ENCODE results near the gene ANKRD39. TPM values are rescaled to one million over a fixed set of nuclear protein-coding genes. Genes with fewer than 3 reads are reported as not detected.

Gene ANKRD39
- total RNA-seq, 1 experiment from 2014 or later = 29.4 TPM

DNA sequence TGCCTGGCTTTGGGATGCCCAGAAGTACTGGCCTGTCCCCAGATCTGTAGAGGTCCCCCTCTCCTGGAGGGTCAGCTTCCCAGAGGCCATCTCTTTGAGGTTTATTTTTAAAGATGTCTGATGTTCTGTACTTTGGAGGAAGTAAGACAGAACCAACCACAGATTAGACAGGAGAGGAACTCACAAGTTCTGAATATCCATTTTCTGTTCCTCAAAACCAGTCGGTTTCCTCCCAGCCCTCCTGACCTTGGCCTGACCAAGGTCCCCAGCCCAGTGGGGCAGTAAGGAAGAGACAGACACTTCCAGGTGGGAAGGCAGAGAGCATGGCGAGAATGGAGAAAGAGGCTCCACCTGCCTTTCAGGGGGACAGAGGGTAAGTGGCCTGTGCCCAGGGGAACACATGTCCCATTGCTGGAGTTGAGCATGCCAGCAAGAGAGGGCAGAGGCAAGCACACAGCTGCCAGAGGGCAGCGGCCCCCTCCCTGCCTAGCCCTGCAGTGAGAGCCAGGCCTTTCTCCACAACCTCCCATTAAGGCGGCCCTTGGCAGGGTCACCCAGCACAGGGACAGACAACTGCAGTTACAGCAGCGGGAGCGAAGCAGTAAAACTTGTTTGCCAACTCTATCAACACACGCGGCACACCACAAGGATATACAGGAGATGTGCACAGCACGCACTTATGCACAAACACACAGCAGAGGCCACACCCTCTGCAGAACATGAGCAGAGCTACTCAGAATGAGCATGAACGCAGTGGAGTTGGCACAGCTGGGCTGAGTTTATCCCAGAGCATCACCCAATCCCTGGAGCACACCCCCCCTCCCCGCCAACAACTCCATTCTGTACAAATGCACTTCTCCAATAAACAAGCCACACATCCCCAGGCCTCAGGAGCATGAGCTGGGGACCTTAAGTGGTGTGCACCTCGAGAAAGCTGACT, 30.5 kb upstream of the ANKRD39 start:
- intact Hi-C loops (cut with micrococcal nuclease) = no loop called here
- Histone ChIP-seq H3K27me3 (ENCODE audit: low read length) (no peaks in the 10 kb centered on the region), H3K4me2 (ENCODE audit: low read length) (peak overlapping the region; percentile 81), H3K9me2 (replicated peaks; ENCODE audit: low read length) (no peaks in the 10 kb centered on the region), H3K4me1 (ENCODE audit: insufficient read depth, low read length) (peaks cover 65% of the 10 kb centered on the region), H3K9ac (ENCODE audit: low read length) (peak overlapping the region; percentile 67), H3K79me2 (ENCODE audit: low read length) (no peaks in the 10 kb centered on the region), H4K20me1 (ENCODE audit: low read length) (no peaks in the 10 kb centered on the region), H2AFZ (ENCODE audit: low read length) (peak overlapping the region; percentile 78), H3K4me3 (ENCODE audit: low read length) (peak overlapping the region; percentile 31; the same call in 1 of the 2 replicates), H3K9me3 (ENCODE audit: low read length) (no peaks in the 10 kb centered on the region), H3K27ac (ENCODE audit: low read length) (peak overlapping the region; percentile 94), H3K36me3 (ENCODE audit: low read depth, low read length) (no peaks in the 10 kb centered on the region), H3F3A (ENCODE audit: low read length, unreplicated experiment) (no peaks in the 10 kb centered on the region)
- peak; percentile 95 for DNase-seq
- no TSS peak for BruUV-seq (replicated peaks)
- ChIA-PET CTCF (no interaction called here), POLR2A (ENCODE audit: unreplicated experiment) (interaction anchor here (0.6 kb wide), 2 partner anchors 11 to 15 kb away, joined by 3 read pairs; no protein-coding TSS in a partner anchor)
- TF ChIP-seq EZH2 (IDR thresholded peaks at IDR 0.05; ENCODE audit: low read length, unreplicated experiment) = no peak
- TF ChIP-seq CTCF (conservative IDR thresholded peaks at IDR 0.05; ENCODE audit: low read depth, low read length) = no peak
- no peak for TF ChIP-seq EZH2phosphoT487 (IDR thresholded peaks at IDR 0.05; ENCODE audit: borderline replicate concordance, low read length)
- ATAC-seq = peak; percentile 67

DNA sequence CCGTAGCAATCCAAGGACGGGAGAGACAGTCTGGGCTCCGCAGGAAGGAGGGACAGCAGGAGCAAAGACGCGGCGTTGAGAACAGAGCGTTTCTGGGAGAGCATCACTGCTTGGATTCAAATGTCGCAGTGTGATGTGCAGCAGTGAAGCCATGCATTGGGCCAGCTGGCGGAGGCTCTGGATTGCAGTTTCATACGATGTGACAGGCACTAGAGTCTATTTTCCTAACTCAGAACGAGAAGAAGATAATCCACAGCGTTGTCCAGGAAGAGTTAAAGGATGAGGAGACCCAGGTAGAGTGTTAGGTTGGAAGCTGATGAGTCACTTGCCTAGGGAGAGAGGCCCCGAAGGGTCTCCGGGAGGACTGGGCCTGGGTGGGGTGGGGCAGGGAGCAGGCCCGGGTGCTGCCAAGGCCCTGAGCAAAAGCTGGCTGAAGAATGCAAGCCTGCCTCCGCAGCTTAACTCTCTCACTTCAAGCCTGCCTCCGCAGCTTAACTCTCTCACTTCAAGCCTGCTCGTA, 29.7 kb upstream of the ANKRD39 start:
- Histone ChIP-seq H3K4me3 (ENCODE audit: low read length) (peak overlapping the region; percentile 31; the same call in 1 of the 2 replicates), H3K9ac (ENCODE audit: low read length) (peak overlapping the region; percentile 67), H3K4me1 (ENCODE audit: insufficient read depth, low read length) (peaks cover 66% of the 10 kb centered on the region), H3K9me2 (replicated peaks; ENCODE audit: low read length) (no peaks in the 10 kb centered on the region), H3K9me3 (ENCODE audit: low read length) (no peaks in the 10 kb centered on the region), H3F3A (ENCODE audit: low read length, unreplicated experiment) (no peaks in the 10 kb centered on the region), H2AFZ (ENCODE audit: low read length) (peak overlapping the region; percentile 78; the same call in 1 of the 2 replicates), H3K27me3 (ENCODE audit: low read length) (no peaks in the 10 kb centered on the region), H4K20me1 (ENCODE audit: low read length) (no peaks in the 10 kb centered on the region), H3K79me2 (ENCODE audit: low read length) (no peaks in the 10 kb centered on the region), H3K4me2 (ENCODE audit: low read length) (peak overlapping the region; percentile 81), H3K36me3 (ENCODE audit: low read depth, low read length) (no peaks in the 10 kb centered on the region), H3K27ac (ENCODE audit: low read length) (peak overlapping the region; percentile 94)
- ChIA-PET CTCF (no interaction called here), POLR2A (ENCODE audit: unreplicated experiment) (no interaction called here)
- ATAC-seq (no peak), DNase-seq (peak; percentile 20)
- BruUV-seq (replicated peaks) = no TSS peak
- intact Hi-C loops (cut with micrococcal nuclease) = no loop called here
- no peak for TF ChIP-seq EZH2phosphoT487 (IDR thresholded peaks at IDR 0.05; ENCODE audit: borderline replicate concordance, low read length)

GRCh38 chr2:96885432-96886347, 27.9 kb upstream of the ANKRD39 start:
- Histone ChIP-seq H3K4me2 (ENCODE audit: low read length) (peak overlapping the region; percentile 50; the same call in 1 of the 2 replicates), H3K27ac (ENCODE audit: low read length) (peak overlapping the region; percentile 49), H3K4me1 (ENCODE audit: insufficient read depth, low read length) (peaks cover 60% of the 10 kb centered on the region), H3K9ac (ENCODE audit: low read length) (no peak overlapping the region), H3K27me3 (ENCODE audit: low read length) (no peaks in the 10 kb centered on the region), H3F3A (ENCODE audit: low read length, unreplicated experiment) (no peaks in the 10 kb centered on the region), H2AFZ (ENCODE audit: low read length) (0 out of 2 replicates have a peak overlapping the region, but pooled peaks have one; percentile 36), H3K36me3 (ENCODE audit: low read depth, low read length) (no peaks in the 10 kb centered on the region), H3K9me2 (replicated peaks; ENCODE audit: low read length) (no peaks in the 10 kb centered on the region), H3K4me3 (ENCODE audit: low read length) (no peak overlapping the region), H3K9me3 (ENCODE audit: low read length) (no peaks in the 10 kb centered on the region), H4K20me1 (ENCODE audit: low read length) (no peaks in the 10 kb centered on the region), H3K79me2 (ENCODE audit: low read length) (no peaks in the 10 kb centered on the region)
- CTCF ChIA-PET = interaction anchor here (1.1 kb wide), 1 partner anchor 28 kb away, joined by 3 read pairs; the partner anchor contains the start of gene ANKRD39
- ATAC-seq (no peak; the same call in 1 of the 2 replicates), DNase-seq (no peak)
- TF ChIP-seq EZH2phosphoT487 (IDR thresholded peaks at IDR 0.05; ENCODE audit: borderline replicate concordance, low read length) (no peak), CTCF (conservative IDR thresholded peaks at IDR 0.05; ENCODE audit: low read depth, low read length) (no peak), EZH2 (IDR thresholded peaks at IDR 0.05; ENCODE audit: low read length, unreplicated experiment) (no peak)
- intact Hi-C loops (cut with micrococcal nuclease) = no loop called here
- POLR2A ChIA-PET (ENCODE audit: unreplicated experiment) = no interaction called here
- BruUV-seq (replicated peaks) = no TSS peak

Measured in PC-3 (cell line).